COLO829 (cell line): ENCODE measurements around the gene KCNH8.
"Not testable (repeated sequence)": the region's sequence is repeated elsewhere in the genome, so short reads cannot be mapped to it uniquely, and the experiment has no call there.

ENCODE experiments used
- DNase-seq: peaks from one replicate; pipeline ENCODE4 v3.0.0; 2012; ENCODE audit warnings: low spot score

The KCNH8 gene

DNA sequence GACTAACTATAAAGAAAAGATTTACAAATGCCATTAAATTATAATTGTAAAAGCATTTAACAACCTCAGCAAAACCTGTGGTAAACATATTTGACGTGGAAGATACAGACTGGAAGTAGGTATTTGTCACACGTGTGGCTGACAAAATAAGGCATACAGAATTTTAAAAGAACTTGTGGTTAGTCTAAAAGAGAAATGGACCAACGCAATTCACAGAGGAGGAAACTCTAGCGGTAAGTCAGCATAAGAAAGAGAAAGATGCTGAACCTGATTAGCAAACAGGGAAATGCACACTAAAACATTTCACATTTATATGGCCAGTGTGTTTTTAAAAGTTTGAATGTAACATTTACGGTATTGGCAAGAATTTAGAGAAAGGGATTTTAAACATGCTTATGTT, 35.3 kb downstream of the KCNH8 start:
- DNase-seq: no peak

DNA sequence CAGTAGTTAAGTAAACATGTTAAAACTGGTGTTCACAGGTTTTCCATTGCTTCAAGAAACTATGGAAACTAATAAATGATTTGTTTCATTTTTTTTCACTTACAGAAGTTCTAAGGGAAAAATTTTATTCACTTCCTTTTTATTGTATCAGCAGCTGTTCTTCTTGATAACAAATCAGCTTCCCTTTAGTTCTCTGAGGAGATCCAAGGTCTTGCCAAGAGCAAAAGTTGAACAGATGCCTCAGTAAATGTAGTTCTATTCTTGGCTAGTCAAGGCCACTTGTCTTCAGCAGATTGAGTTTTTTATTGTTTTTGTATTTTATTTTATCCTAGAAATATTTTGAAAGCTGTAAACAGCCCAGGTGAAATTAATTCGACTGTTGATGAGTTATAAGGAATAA, 41.8 kb downstream of the KCNH8 start:
- no peak for DNase-seq

DNA sequence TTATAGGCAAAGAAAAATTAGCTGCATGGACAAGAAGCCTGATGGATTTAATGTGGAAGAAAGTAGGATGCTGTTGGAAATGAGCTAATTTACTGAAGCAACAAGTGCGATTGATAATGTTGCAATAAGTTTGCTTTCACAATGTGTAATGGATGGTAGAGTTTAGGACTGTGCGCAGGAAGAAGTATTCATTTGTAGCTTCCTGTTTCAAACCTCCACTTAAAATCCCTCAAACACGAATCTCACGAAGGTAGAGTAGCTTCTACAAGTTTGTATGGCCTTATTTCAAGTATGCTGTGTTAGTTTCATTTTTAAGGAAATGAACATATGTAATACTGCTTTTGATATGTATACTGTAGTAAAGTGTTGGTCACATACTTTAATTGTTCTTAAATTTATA, 42.3 kb downstream of the KCNH8 start:
- no peak for DNase-seq

DNA sequence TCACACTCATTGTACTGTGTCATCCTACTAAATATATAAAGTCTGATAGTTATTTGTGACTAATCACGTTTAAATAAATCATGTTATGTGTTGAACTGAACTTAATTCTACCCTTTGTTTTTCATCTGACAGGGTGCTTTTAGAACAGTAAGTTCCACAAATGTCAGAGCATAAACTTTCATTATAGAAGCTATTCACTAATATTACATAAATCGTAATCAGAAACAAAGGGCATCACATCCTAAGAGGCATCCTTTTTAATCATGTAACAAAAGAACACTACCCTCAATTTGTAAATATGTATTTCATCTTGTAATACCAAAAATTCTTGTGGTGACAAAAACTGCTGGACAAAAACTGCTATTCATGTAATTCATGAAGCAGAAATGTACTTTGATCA, 50.8 kb downstream of the KCNH8 start:
- DNase-seq: no peak

GRCh38 chr3:19202303-19202702, 54.0 kb downstream of the KCNH8 start:
- peak; percentile 54 for DNase-seq

- DNase-seq: no peak
Measured at GRCh38 chr3:19202754-19203153, 54.4 kb downstream of the KCNH8 start.

DNA sequence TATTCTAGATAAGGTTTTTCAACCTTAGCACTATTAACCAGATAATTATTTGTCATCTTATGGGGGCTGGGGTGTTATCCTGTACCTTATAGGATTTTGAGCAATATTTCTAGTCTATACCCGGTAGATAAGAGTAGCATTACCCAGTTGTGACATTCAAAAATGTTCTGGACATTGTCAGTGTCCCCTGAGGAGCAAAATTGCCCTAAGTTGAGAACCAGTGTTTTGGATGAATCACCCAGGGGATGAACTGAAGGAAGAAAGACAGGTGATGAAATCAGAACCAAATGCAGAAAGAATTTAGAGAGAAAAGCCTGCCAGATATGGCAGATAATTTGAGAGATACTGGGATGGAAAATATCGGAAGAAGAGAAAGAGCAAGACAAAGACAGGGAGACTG, 58.2 kb downstream of the KCNH8 start:
- no peak for DNase-seq

DNA sequence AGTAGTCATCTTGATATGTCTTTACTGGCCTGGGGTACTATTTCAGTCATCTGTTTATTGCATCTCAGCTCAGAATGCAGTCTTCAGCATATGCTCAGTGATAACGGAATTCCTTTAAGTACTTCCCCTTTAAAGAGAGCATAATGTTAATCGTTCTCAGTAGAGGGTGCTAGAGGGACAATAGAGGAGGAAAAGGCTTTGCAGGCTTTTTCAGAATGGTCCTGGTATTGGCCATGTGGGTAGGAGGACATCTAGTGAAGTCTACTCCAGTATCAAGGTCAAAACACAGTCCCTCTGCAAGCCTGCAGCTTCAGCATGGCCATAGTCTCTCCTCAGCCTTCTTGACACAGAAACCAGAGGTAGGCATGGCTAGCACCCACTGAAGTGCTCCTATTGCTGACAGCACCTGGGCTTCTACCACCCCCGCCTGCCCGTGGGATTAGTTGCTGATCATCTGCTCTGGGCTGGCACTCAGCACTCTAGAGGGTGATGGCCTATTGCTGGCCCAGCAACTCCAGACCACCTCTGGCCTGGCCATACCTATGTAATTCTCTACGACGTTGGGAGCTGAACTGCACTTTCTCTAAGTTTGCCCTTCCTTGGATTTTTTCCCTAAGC, 65.4 kb downstream of the KCNH8 start:
- no peak for DNase-seq

- DNase-seq: no peak
Measured at GRCh38 chr3:19215427-19215826, 67.1 kb downstream of the KCNH8 start.

DNA sequence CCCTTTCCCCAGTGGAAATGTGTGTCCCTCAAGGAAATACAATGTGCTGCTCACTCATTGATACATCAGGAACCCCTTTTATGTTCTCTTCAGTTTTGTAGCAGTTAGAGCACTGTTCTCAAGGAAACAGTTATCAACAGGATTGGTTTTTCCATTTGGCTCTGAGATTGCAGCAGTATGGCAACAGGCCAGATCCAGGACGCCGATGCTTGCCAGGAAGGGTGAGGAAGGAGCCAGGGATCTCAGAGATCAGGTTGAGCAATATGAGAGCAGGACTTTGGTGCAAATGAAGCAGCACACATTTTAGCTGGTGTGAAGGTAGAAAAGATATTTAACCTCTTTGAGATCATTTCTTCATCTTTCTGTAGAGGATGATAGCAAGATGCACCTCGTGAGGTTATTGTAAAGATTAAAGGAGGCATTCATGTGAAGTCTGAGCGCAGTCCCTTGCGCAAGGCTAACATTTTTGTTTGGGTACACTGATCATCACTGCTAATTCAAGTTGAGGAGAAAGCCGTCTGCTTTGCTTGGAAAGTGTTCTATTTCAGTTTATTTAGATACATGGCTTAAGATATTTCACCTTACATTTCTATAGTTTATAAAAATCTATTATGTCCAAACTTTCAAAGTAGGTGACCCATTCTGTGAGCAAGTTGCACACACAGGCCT, 68.5 kb downstream of the KCNH8 start:
- no peak for DNase-seq

GRCh38 chr3:19220311-19220710, 72.0 kb downstream of the KCNH8 start:
- DNase-seq: no peak

DNA sequence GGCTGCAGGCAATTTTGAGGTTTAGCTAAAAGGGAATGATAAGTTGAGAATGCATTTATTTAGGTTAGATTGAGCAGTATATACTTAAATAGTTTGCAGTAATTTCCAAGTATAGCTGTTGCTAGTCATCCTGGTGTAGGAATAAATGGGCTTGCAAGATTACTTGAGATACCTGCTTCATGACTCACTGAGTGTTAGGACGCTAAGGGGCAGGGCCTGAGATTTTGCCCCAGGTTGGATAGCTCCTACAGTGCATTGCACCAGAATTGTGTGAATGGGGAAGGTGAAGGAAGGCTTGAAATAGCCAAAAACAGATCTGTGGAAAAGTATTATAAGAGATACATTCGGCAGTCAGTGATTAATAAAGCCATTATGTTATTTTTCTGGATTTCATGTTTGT, 72.8 kb downstream of the KCNH8 start:
- no peak for DNase-seq

GRCh38 chr3:19226479-19226878, 78.2 kb downstream of the KCNH8 start:
- DNase-seq: no peak

DNA sequence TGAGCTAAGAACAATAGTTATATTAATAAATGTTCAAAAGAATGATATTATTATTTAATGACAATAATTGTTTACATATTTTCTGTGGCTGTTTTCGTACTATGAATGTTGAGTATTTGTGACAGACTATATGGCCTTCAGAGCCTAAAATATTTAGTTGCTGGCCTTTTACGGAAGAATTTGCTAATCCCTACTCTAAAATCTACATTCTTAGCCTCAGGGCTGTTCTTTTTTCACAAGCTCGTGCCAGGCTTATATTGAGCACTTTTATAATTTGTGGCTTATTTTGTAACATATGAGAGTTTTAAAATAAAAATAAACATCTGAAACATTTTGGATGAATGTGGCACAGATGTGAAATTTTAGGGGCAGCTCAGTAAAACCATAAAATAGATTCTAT, 79.9 kb downstream of the KCNH8 start:
- DNase-seq: no peak

DNA sequence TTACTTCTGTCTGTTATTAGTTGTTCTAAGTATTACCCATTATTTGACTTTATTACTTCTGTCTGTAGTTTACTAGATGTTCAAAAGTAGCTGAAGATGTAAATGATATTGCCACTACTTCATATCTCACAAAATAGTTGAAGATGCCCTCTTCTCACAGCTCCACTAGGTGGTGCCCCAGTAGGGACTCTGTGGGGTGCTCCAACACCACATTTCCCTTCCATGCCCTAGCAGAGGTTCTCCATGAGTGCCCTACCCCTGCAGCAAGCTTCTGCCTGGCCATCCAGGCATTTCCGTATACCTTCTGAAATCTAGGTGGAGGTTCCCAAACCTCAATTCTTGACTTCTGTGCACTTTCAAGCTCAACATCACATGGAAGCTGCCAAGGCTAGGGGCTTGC, 80.8 kb downstream of the KCNH8 start:
- DNase-seq: no peak

GRCh38 chr3:19229881-19230280, 81.6 kb downstream of the KCNH8 start:
- DNase-seq: not testable (repeated sequence)

DNA sequence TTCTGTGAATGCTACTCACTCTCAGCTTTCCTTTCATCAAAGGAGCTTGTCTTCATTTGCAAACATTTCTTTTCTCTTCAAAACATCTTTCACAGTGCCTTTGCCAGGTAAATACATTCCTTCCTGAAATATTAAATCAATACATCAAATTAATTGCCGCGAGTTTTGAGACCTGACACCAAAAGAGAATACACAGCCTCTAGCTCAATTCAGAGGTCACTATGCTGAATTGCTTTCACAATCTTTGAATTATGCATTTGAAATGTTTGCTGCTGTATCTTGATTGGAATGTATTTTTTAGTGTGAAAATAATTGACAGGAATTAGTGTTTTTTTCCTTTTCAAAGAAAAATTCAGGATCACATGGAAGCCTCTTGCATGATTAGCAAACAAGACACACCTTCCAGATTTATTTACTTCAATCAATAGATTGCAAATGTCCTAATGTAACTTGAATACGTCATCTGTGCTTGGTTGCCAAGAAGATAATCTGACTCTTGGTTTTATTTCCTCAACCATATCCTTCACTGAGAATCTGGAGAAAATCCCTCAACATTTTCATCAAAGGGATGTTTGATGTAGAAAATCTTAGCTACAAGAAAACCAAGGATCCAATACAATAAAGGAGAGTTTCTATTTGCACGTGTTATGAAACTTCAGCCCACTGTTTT, 83.6 kb downstream of the KCNH8 start:
- no peak for DNase-seq

DNA sequence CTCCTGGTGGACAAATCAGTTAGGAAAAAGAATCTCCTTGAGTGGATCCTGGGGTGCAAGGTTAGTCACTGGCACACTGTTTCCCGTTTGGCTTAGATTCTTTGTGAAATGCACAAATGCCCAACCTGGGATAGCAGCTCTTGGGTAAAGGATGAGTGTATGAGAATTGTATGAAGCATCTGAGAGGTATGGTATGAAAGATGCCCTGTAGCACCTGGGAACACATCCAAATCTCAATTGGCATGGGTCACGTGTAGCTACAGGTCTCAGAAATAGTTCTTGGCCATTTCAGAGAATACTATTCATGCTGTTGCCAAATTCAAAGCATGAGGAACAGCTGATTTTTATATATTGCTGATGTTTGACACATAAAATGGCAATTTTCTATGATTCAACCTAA, 84.3 kb downstream of the KCNH8 start:
- no peak for DNase-seq

DNA sequence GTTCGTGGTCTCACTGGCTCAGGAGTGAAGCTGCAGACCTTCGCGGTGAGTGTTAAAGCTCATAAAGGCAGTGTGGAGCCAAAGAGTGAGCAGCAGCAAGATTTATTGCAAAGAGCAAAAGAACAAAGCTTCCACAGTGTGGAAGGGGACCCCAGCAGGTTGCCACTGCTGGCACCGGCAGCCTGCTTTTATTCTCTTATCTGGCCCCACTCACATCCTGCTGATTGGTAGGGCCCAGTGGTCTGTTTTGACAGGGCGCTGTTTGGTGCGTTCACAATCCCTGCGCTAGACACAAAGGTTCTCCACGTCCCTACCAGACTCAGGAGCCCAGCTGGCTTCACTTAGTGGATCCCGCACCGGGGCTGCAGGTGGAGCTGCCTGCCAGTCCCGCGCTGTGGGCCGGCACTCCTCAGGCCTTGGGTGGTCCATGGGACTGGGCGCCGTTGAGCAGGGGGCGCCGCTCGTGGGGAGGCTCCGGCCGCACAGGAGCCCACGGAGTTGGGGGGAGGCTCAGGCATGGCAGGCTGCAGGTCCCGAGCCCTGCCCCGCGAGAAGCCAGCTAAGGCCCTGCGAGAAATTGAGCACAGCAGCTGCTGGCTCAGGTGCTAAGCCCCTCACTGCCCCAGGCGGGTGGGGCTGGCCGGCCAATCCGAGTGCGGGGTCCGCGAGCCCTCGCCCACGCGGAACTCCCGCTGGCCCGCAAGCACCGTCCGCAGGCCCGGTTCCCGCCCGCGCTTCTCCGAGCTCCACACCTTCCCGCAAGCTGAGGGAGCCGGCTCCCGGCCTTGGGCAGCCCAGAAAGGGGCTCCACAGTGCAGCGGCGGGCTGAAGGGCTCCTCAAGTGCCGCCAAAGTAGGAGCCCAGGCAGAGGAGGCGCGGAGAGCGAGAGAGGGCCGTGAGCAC, 85.8 kb downstream of the KCNH8 start:
- DNase-seq: not testable (repeated sequence)

- no peak for DNase-seq
Measured at GRCh38 chr3:19248143-19248542, 99.8 kb downstream of the KCNH8 start.

GRCh38 chr3:19248767-19249166, 100.5 kb downstream of the KCNH8 start:
- DNase-seq: no peak

DNA sequence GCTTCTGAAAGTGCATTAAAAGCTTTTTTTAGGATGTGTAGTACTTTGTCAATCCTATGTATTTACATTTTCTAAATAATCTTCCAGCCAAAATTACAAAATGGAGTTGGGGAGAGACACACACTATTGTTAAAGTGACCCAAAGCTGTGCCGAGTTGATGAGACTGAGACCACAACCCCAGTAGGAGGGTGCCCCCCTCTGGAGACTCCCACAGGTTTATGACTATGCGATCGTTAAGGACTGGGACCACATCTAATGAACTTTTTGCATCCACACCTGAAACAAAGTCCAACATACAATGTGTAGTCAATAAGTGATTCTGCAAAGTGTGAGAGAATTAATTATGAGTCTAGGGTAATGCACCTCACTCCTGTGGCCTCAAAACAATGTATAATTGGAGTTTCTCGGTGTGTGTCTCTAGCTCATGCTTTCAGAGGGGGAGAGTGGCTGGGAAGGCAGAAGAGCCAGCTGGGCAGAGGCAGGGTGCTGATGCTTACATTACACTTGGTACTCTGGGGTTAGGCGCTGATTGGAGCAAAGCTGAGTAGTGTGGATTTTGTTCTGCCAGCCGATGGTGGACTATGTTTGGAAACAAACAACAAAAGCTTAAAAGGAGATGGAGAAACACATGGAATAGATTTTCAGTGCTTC, 102.8 kb downstream of the KCNH8 start:
- DNase-seq: no peak
